ENCODE results near the gene DDHD1.

GRCh38 chr14:53032838-53033390, 120.2 kb downstream of the DDHD1 start:
- TF ChIP-seq, protein P1, sequence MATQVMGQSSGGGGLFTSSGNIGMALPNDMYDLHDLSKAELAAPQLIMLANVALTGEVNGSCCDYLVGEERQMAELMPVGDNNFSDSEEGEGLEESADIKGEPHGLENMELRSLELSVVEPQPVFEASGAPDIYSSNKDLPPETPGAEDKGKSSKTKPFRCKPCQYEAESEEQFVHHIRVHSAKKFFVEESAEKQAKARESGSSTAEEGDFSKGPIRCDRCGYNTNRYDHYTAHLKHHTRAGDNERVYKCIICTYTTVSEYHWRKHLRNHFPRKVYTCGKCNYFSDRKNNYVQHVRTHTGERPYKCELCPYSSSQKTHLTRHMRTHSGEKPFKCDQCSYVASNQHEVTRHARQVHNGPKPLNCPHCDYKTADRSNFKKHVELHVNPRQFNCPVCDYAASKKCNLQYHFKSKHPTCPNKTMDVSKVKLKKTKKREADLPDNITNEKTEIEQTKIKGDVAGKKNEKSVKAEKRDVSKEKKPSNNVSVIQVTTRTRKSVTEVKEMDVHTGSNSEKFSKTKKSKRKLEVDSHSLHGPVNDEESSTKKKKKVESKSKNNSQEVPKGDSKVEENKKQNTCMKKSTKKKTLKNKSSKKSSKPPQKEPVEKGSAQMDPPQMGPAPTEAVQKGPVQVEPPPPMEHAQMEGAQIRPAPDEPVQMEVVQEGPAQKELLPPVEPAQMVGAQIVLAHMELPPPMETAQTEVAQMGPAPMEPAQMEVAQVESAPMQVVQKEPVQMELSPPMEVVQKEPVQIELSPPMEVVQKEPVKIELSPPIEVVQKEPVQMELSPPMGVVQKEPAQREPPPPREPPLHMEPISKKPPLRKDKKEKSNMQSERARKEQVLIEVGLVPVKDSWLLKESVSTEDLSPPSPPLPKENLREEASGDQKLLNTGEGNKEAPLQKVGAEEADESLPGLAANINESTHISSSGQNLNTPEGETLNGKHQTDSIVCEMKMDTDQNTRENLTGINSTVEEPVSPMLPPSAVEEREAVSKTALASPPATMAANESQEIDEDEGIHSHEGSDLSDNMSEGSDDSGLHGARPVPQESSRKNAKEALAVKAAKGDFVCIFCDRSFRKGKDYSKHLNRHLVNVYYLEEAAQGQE (IDR thresholded peaks at IDR 0.05; ENCODE audit: unreplicated experiment), result no peak
- TF ChIP-seq, protein P2, sequence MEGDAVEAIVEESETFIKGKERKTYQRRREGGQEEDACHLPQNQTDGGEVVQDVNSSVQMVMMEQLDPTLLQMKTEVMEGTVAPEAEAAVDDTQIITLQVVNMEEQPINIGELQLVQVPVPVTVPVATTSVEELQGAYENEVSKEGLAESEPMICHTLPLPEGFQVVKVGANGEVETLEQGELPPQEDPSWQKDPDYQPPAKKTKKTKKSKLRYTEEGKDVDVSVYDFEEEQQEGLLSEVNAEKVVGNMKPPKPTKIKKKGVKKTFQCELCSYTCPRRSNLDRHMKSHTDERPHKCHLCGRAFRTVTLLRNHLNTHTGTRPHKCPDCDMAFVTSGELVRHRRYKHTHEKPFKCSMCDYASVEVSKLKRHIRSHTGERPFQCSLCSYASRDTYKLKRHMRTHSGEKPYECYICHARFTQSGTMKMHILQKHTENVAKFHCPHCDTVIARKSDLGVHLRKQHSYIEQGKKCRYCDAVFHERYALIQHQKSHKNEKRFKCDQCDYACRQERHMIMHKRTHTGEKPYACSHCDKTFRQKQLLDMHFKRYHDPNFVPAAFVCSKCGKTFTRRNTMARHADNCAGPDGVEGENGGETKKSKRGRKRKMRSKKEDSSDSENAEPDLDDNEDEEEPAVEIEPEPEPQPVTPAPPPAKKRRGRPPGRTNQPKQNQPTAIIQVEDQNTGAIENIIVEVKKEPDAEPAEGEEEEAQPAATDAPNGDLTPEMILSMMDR (conservative IDR thresholded peaks at IDR 0.05; ENCODE audit: low read depth in 2 of 2), result no peak
- TF ChIP-seq EZH2 (IDR thresholded peaks at IDR 0.05; ENCODE audit: low read depth, unreplicated experiment) (no peak), EZH2phosphoT487 (IDR thresholded peaks at IDR 0.05; ENCODE audit: unreplicated experiment) (no peak), POLR2AphosphoS5 (IDR thresholded peaks at IDR 0.05; ENCODE audit: low read depth) (no peak), JUNB (IDR thresholded peaks at IDR 0.05; ENCODE audit: unreplicated experiment) (no peak), ZNF114 (CRISPR knock-in tag; IDR thresholded peaks at IDR 0.05) (no peak), CREB1 (CRISPR knock-in tag; IDR thresholded peaks at IDR 0.05; ENCODE audit: low read depth) (no peak)

Data from GM23338 (cell line).